ENCODE measurements around the gene SMIM24. TPM values are rescaled to one million over a fixed set of nuclear protein-coding genes. Genes with fewer than 3 reads are reported as not detected.
"Not testable (repeated sequence)": the region's sequence is repeated elsewhere in the genome, so short reads cannot be mapped to it uniquely, and the experiment has no call there.

SMIM24 gene
- total RNA-seq, 6 donors from 2014 or later, result 1.7 TPM; not detected in 5

GRCh38 chr19:3510727-3511126 lies 30.4 kb upstream of the SMIM24 start:
- no peak for ATAC-seq (ENCODE audit: low FRiP score in 2 of 2)
- H3K4me1 ChIP-seq, result peaks cover 11 to 37% (median 15%) of the 10 kb centered on the region in 4 donors

GRCh38 chr19:3509566-3509989 lies 29.3 kb upstream of the SMIM24 start:
- DNase-seq (peak in 1 of 2 donors; percentile 46), ATAC-seq (ENCODE audit: low FRiP score in 2 of 2) (no peak)
- H3K4me3 ChIP-seq, result no peak overlapping the region
- no peaks in the 10 kb centered on the region for H3K27me3 ChIP-seq
- TF ChIP-seq EP300 (IDR thresholded peaks at IDR 0.05), result no peak
- TF ChIP-seq POLR2A (IDR thresholded peaks at IDR 0.05), result no peak
- TF ChIP-seq POLR2AphosphoS5 (IDR thresholded peaks at IDR 0.05), result no peak
- TF ChIP-seq CTCF (IDR thresholded peaks at IDR 0.05), result no peak
- H3K4me1 ChIP-seq, result peaks cover 15 to 48% (median 19%) of the 10 kb centered on the region in 4 donors
- H3K9me3 ChIP-seq, result no peaks in the 10 kb centered on the region
- no peak overlapping the region for H3K27ac ChIP-seq
- H3K36me3 ChIP-seq, result peaks cover 0 to 21% (median 8%) of the 10 kb centered on the region in 4 donors
- 94% methylated on average over 11 to 13 of the region's 15 CpGs for WGBS, 2 donors

More at GRCh38 chr19:3510727-3511126, 30.4 kb upstream of the SMIM24 start:
- 91 to 94% methylated on average over 10 to 22 of the region's 22 CpGs for WGBS, 2 donors
- Histone ChIP-seq H3K9me3 (no peaks in the 10 kb centered on the region), H3K4me3 (no peak overlapping the region), H3K36me3 (peaks cover 0 to 21% (median 8%) of the 10 kb centered on the region in 4 donors), H3K27me3 (no peaks in the 10 kb centered on the region), H3K27ac (no peak overlapping the region)
- TF ChIP-seq POLR2A (IDR thresholded peaks at IDR 0.05) (no peak), CTCF (IDR thresholded peaks at IDR 0.05) (no peak), EP300 (IDR thresholded peaks at IDR 0.05) (no peak), POLR2AphosphoS5 (IDR thresholded peaks at IDR 0.05) (no peak)
- peak in 1 of 2 donors; percentile 66 for DNase-seq

- H3K4me3 ChIP-seq, result no peak overlapping the region
- DNase-seq, result peak in 1 of 2 donors; percentile 74
Measured at GRCh38 chr19:3508771-3509535, 28.6 kb upstream of the SMIM24 start.

GRCh38 chr19:3508121-3508661 lies 27.9 kb upstream of the SMIM24 start:
- not testable (repeated sequence) for H3K27me3 ChIP-seq; H3K27ac ChIP-seq; H3K9me3 ChIP-seq; ATAC-seq (ENCODE audit: low FRiP score in 2 of 2)
- peak in 1 of 2 donors; percentile 59 for DNase-seq
- H3K4me1 ChIP-seq, result peaks cover 15 to 49% (median 19%) of the 10 kb centered on the region in 4 donors
- H3K4me3 ChIP-seq, result peak overlapping the region in 1 of 4 donors; percentile 86
- 91 to 93% methylated on average over 18 of the region's 18 CpGs for WGBS, 2 donors
- H3K36me3 ChIP-seq, result peaks cover 0 to 21% (median 8%) of the 10 kb centered on the region in 4 donors

More at GRCh38 chr19:3508771-3509535, 28.6 kb upstream of the SMIM24 start:
- no peaks in the 10 kb centered on the region for H3K9me3 ChIP-seq
- peaks cover 0 to 21% (median 8%) of the 10 kb centered on the region in 4 donors for H3K36me3 ChIP-seq
- ATAC-seq (ENCODE audit: low FRiP score in 2 of 2), result no peak
- no peak for TF ChIP-seq EP300 (IDR thresholded peaks at IDR 0.05)
- no peak for TF ChIP-seq POLR2A (IDR thresholded peaks at IDR 0.05)
- no peak for TF ChIP-seq CTCF (IDR thresholded peaks at IDR 0.05)
- no peak for TF ChIP-seq POLR2AphosphoS5 (IDR thresholded peaks at IDR 0.05)
- H3K27ac ChIP-seq, result no peak overlapping the region
- 88 to 90% methylated on average over 22 to 23 of the region's 23 CpGs for WGBS, 2 donors
- H3K4me1 ChIP-seq, result peaks cover 15 to 49% (median 19%) of the 10 kb centered on the region in 4 donors
- no peaks in the 10 kb centered on the region for H3K27me3 ChIP-seq

- DNase-seq (peak in 1 of 2 donors; percentile 77), ATAC-seq (ENCODE audit: low FRiP score in 2 of 2) (no peak)
- Histone ChIP-seq H3K9me3 (no peaks in the 10 kb centered on the region), H3K4me3 (peak overlapping the region; percentile 86 to 100 (median 98)), H3K27me3 (no peaks in the 10 kb centered on the region), H3K27ac (peak overlapping the region; percentile 86 to 96 (median 88)), H3K36me3 (peaks cover 0 to 21% (median 8%) of the 10 kb centered on the region in 4 donors), H3K4me1 (peaks cover 15 to 43% (median 19%) of the 10 kb centered on the region in 4 donors)
- whole genome bisulfite sequencing, 2 donors, result 41 to 51% methylated on average over 27 to 28 of the region's 31 CpGs
- TF ChIP-seq CTCF (IDR thresholded peaks at IDR 0.05) (no peak), POLR2A (IDR thresholded peaks at IDR 0.05) (no peak), EP300 (IDR thresholded peaks at IDR 0.05) (no peak), POLR2AphosphoS5 (IDR thresholded peaks at IDR 0.05) (no peak)
Measured at GRCh38 chr19:3507371-3508120, 27.2 kb upstream of the SMIM24 start.
